EL (cell line): ENCODE measurements around the gene NRSN2.
A peak's percentile ranks its signal among the peaks of the same experiment; 100 is the strongest.
"Not testable (repeated sequence)": the region's sequence is repeated elsewhere in the genome, so short reads cannot be mapped to it uniquely, and the experiment has no call there.

Experiments
- DNase-seq: peaks from one replicate; pipeline ENCODE4 v3.0.0-alpha.2; 2016

NRSN2 gene

DNA sequence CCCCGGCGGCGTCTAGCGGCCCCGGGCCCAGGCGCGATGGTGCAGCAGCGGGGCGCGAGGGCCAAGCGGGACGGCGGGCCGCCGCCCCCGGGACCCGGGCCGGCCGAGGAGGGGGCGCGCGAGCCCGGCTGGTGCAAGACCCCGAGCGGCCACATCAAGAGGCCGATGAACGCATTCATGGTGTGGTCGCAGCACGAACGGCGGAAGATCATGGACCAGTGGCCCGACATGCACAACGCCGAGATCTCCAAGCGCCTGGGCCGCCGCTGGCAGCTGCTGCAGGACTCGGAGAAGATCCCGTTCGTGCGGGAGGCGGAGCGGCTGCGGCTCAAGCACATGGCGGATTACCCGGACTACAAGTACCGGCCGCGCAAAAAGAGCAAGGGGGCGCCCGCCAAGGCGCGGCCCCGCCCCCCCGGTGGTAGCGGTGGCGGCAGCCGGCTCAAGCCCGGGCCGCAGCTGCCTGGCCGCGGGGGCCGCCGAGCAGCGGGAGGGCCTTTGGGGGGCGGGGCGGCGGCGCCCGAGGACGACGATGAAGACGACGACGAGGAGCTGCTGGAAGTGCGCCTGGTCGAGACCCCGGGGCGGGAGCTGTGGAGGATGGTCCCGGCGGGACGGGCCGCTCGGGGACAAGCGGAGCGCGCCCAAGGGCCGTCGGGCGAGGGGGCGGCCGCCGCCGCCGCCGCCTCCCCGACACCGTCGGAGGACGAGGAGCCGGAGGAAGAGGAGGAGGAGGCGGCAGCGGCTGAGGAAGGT, 20.8 kb upstream of the NRSN2 start:
- peak; percentile 68 for DNase-seq

DNA sequence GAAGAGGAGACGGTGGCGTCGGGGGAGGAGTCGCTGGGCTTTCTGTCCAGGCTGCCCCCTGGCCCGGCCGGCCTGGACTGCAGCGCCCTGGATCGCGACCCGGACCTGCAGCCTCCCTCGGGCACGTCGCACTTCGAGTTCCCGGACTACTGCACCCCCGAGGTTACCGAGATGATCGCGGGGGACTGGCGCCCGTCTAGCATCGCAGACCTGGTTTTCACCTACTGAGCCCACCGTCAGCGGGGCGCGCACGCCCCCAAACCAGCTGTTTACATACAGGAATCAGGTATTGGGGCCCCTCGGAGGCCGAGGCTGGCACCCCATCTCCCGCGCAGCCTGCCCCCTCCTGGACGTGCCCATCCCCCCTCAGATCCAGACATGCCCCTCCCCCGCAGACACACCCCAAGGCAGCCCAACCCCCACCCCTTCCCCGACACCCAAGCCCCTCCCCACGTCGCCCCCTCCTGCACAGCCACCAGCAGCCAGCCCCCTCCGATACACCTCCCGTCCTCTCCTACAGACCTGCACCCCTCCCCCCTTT, 20.2 kb upstream of the NRSN2 start:
- DNase-seq, result peak; percentile 62

GRCh38 chr20:327186-328026, 19.5 kb upstream of the NRSN2 start:
- peak; percentile 97 for DNase-seq

DNA sequence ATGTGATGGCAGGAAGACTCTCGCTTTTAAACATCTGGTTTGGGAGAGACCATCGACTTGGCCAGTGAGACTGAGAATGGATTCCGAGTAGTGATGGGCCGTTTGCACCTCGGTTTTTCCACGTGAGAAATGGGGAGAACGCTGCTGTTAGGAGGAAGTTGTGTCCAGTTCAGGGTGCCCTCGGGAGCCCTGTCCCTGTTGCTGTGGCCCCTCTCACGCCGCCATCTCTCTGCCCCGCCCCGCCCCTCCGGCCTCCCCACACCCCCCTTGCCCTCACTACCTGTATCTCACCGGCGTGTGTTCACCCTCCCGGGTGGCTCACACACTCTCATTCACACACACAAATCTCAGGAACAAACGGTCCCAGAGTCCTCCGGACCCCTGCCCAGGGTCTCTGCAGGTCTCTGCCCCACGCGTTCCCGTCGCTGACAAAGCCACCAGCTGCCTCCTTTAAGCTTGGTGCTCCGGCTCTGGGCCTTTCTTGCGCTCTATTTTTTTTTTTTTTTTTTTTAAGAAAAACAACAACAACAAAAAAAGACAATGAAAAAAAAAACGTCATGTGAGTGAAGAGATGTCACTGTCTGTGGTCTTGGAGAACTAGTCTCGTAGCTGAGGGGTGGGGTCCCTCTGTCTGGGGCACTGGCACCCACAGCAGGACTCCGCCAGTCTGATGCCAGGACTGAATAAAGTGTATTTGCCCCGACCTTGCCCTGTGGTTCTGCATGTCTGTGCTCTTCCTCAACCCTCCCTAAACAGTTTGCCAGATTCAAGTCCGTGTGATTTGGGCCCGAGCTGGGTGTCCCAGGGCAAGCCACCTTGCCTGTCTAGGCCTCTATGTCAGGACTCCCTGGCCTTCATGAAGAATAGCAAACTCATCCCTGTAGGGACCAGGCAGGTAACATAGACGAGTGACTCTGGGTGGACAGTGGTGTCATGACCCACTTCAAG, 18.6 kb upstream of the NRSN2 start:
- peak; percentile 18 for DNase-seq

- DNase-seq, result no peak
Observed at GRCh38 chr20:328975-329695, 17.8 kb upstream of the NRSN2 start.

DNA sequence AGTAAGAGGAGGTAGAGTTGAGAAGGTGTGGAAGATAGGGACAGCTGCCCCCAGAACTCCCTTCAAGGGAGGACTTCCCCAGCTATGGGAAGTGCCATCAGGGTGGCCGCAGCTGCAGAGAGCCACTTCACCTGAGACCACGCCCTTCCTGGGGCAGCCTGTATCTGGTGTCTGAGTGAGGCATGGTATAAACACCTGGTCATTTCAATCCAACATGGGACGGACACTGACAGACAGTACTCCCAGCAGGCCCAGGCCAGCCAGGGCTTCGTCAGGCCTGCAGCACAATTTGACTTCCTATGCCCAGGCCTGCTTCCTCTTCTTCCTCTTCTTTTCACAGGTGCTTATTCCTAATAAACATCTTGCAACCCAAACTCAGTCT, 17.1 kb upstream of the NRSN2 start:
- no peak for DNase-seq

DNA sequence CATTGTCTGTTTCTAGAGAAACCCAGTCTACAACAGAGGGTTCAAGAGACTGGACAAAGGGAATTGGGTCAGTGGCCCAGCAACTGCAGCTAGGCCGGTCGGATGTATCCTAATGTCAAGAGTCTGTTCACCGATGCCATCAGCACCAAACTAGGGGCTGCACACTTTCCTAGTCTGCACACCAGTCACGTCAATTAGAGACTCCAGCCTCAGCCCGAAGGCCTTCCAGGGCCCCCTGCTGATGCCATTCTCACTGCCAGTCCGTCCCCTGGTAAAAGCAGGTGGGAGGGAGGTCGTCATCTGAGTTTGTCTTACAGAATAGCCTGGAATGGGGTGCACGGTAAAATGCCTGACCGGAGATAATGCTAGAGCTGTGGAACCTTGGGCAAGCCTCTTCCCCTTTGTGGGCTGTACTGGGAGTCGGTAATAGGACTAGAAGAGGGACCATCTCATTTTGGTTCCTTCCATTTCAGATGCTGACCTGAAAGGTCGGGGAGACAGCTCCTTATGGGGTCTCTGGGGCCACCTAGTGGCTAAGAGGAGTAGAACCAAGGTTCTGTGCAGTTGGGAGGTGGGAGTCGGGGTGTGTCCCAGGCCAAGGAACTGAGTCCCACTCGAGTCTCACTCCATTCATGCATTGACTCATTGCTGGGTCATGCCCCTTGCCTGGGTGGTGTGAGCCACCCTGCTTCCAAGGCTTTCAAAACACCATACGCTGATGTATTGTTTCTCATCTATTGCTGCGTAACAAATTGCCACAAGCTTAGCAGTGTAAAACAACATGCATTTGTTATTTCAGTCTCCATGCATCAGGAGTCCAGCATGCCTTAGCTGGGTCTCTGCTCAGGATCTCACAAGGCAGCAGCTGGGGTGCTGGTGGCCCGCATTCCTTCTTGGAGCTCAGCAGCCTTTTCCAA, 16.4 kb upstream of the NRSN2 start:
- peak; percentile 74 for DNase-seq

GRCh38 chr20:334578-334977, 12.3 kb upstream of the NRSN2 start:
- DNase-seq, result no peak

DNA sequence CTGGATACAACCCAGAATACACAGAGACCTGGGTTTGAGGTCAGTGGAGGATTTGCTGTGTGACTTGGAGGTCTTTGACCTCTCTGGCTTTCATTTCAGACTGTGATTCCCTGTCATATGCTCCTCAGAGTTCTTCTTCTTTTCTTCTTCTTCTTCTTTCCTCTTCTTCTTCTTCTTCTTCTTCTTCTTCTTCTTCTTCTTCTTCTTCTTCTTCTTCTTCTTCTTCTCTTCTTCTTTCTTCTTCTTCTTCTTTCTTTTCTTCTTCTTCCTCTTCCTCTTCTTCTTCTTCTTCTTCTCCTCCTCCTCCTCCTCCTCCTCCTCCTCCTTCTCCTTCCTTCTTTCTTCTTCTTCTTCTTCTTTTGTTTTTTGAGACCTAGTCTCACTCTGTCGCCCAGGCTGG, 10.9 kb upstream of the NRSN2 start:
- not testable (repeated sequence) for DNase-seq

DNA sequence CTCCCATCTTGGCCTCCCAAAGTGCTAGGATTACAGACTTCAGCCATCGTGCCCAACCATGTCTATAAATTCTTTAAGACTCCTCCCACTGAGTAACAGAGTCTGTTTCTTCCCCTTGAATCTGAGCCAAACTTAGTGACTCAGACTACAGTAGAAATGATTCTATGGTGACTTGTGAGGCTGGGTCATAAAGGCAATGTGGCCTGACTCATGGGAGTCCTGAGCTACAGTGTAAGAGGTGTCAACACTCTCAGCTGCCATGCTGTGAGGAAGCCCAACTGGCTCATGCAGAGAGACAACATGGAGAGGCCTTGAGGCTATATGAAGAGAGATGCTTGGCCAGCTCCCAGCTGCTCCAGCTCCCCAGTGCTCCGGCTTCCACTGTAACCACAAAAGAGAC, 5.2 kb upstream of the NRSN2 start:
- DNase-seq, result peak; percentile 94

DNA sequence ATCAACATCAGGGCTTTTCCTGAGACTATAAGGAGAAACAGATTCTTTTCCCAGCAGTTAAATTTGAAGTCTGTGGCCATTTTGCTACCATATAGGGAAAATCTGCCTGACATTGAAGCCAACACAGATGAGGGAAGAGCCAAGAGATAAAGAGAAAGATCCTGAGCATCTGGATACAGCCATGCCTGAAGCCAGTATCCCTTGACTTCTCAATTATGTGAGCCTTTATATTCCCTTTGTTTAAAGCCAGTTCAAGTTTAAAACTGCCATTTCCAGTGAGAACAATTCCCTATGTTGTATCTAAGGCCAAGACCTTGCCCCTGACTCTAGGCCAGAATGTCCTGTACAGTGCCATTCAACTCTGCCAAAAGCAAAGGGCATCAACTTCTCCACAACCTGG, 3.8 kb upstream of the NRSN2 start:
- no peak for DNase-seq

DNA sequence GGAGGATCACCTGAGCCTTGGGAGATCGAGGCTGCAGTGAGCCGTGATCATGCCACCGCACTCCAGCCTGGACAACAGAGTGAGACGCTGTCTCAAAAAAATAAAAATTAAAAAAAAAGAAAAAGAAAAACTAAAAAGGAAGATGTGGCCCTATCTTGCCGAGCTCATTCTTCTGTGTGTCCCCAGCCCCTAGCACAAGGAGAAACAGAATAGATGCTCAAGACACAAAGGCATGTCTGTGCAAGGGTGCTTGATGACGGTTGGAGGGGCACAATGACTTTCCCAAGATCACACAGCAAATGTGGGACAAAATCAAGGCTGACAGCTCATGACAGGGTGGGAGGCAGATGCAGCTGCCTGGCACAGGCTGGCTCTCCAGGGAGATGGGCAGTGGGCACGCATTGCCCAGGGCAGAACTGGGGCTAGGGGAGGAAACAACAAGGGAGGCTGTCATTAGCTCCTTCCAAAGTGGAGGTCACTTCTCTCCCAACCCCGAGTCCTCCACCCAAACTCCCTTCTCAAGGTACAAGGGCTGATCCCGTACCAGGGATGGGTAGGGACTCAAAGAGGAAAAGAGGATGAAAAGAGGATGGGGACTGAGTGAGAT, 775 bp upstream of the NRSN2 start:
- no peak for DNase-seq

GRCh38 chr20:347317-347639, 367 bp downstream of the NRSN2 start:
- no peak for DNase-seq

GRCh38 chr20:347640-348484, 951 bp downstream of the NRSN2 start:
- peak; percentile 97 for DNase-seq

- DNase-seq, result no peak
Observed at GRCh38 chr20:348972-349841, 2.3 kb downstream of the NRSN2 start.

DNA sequence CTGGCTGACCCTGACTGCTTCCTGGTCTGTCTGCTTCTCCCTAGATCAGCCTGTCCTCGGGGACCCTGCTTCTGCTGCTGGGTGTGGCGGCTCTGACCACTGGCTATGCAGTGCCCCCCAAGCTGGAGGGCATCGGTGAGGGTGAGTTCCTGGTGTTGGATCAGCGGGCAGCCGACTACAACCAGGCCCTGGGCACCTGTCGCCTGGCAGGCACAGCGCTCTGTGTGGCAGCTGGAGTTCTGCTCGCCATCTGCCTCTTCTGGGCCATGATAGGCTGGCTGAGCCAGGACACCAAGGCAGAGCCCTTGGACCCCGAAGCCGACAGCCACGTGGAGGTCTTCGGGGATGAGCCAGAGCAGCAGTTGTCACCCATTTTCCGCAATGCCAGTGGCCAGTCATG, 6.3 kb downstream of the NRSN2 start:
- DNase-seq, result no peak

DNA sequence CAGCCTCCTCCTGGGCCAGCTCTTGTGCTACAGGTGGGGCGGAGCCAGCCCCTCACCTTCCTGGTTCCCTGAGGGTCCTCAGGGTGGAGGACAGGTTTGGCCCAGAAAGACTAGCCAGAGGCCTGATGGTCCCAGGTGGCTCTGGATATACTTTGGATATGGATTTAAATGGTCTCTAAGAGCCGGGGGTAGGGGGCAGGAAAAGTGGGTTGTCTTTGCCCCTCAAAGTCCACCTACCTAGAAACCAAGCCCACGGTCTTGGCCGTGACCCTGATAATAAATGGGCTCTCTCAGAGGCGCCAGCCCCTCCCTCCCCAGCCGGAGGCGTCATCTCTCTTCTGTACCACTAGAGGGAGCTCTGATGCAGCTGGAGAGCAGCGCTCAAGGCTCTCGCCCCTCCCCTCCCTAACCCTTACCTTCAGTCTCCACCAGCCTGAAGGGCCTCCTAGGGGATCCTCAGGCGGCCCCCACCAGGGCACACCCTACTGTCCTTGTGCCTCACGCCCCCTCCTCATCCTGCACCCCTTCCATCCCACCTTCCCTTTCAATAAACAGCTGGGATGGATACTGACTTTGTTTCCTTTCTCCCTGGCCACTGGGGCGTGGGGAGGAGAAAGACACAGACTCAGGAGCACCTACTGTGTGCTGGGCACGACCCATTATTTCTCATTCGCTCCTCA, 7.5 kb downstream of the NRSN2 start:
- DNase-seq, result peak; percentile 73

DNA sequence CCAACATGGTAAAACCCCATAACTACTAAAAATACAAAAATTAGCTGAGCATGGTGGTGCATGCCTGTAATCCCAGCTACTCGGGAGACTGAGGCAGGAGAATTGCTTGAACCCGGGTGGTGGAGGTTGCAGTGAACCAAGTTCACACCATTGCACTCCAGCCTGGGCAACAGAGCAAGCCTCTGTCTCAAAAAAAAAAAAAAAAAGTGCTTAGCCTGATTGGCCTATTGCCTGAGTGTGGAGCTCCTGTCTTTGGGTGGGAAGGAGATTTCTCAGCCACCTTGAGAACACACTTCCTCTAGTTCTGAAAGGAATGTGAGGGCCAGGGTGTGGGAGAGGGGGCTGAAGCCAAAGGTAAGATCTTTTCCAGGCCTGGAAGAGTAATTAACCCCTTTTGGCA, 9.2 kb downstream of the NRSN2 start:
- not testable (repeated sequence) for DNase-seq
